GM12878 (cell line): ENCODE results near the gene PAK5. TPM values are rescaled to one million over a fixed set of nuclear protein-coding genes. Genes with fewer than 3 reads are reported as not detected.

Experiments used
- CHD2 ChIP-seq: IDR thresholded peaks from 2 replicates; pipeline ENCODE4 v1.6.1; 2011; ENCODE audit warnings: low read depth, low read length, improper control_type of control experiment, borderline replicate concordance
- E2F4 ChIP-seq: IDR thresholded peaks from 2 replicates; pipeline ENCODE4 v1.6.1; 2012; ENCODE audit warnings: low read depth, low read length, improper control_type of control experiment
- E2F8 ChIP-seq: fragments of 450-650 bp; IDR thresholded peaks from 2 replicates; pipeline ENCODE4 v1.6.1; 2018; ENCODE audit warnings: mild to moderate bottlenecking, low read depth, moderate library complexity; ENCODE audit not compliant: partially characterized antibody
- GABPA ChIP-seq: IDR thresholded peaks from 2 replicates; pipeline ENCODE4 v1.6.1; 2014; ENCODE audit warnings: antibody characterized with exemption, low read depth, mild to moderate bottlenecking, inconsistent platforms
- POLR2AphosphoS2 ChIP-seq: IDR thresholded peaks from 2 replicates; pipeline ENCODE4 v1.6.1; 2011; ENCODE audit warnings: low read depth, mild to moderate bottlenecking, low read length, improper control_type of control experiment, moderate library complexity
- REST ChIP-seq: IDR thresholded peaks from 2 replicates; pipeline ENCODE4 v1.6.1; 2012; ENCODE audit warnings: mild to moderate bottlenecking, low read depth, low read length
- SIX5 ChIP-seq: IDR thresholded peaks from 2 replicates; pipeline ENCODE4 v1.6.1; 2011; ENCODE audit warnings: mild to moderate bottlenecking, low read depth, low read length, moderate library complexity; ENCODE audit not compliant: severe bottlenecking
- SMAD5 ChIP-seq: IDR thresholded peaks from 2 replicates; pipeline ENCODE4 v1.6.1; 2016; ENCODE audit warnings: antibody characterized with exemption, low read depth
- ZNF217 ChIP-seq: fragments of 450-650 bp; IDR thresholded peaks from 2 replicates; pipeline ENCODE4 v1.6.1; 2017; ENCODE audit warnings: antibody characterized with exemption, mild to moderate bottlenecking
- polyA plus RNA-seq, 11 experiments: library from polyadenylated mRNA; depleted of rRNA in 4 of 11; unstranded in 6 of 11; stranded (reverse) in 5 of 11; fragments of >200 nt; fragmentation: Nextera tagmentation in 4 of 11; fragmentation: Illumina TruSeq in 1 of 11; extraction: Ambion mirVana in 4 of 11; extraction: Trizol in 1 of 11; gene quantifications; 1 replicate in 1 of 11; 2 replicates in 10 of 11; pipeline versions ENCODE4 v1.2.1 to v1.2.3, GENCODE V29; 2011 to 2016; ENCODE audit warnings: inconsistent platforms in 2 of 11, missing spikeins in 2 of 11, low read depth in 1 of 11
- total RNA-seq, 4 experiments: library from RNA; depleted of rRNA in 3 of 4; stranded (reverse); fragments of >200 nt in 3 of 4; fragmentation: Illumina TruSeq in 1 of 4; extraction: Trizol in 1 of 4; gene quantifications; 2 replicates each; pipeline versions ENCODE4 v1.2.1 to v1.2.3, GENCODE V29; 2013 to 2021

The PAK5 gene
- total and polyA plus RNA-seq, 10 of the 15 experiments (the other 5 are each of a cell fraction or from before 2014, with no cell fraction given) = not detected

GRCh38 chr20:9629831-9630230 is 209.0 kb downstream of the PAK5 start (continued):
- no peak for TF ChIP-seq SMAD5
- no peak for TF ChIP-seq ZNF217
- no peak for TF ChIP-seq GABPA
- TF ChIP-seq E2F8 = no peak
- no peak for TF ChIP-seq SIX5
- no peak for TF ChIP-seq E2F4
- no peak for TF ChIP-seq CHD2
- no peak for TF ChIP-seq REST
- TF ChIP-seq POLR2AphosphoS2 = no peak
